ENCODE measurements around the gene OR2A12.
"Not testable (repeated sequence)": the region's sequence is repeated elsewhere in the genome, so short reads cannot be mapped to it uniquely, and the experiment has no call there.

Gene OR2A12

DNA sequence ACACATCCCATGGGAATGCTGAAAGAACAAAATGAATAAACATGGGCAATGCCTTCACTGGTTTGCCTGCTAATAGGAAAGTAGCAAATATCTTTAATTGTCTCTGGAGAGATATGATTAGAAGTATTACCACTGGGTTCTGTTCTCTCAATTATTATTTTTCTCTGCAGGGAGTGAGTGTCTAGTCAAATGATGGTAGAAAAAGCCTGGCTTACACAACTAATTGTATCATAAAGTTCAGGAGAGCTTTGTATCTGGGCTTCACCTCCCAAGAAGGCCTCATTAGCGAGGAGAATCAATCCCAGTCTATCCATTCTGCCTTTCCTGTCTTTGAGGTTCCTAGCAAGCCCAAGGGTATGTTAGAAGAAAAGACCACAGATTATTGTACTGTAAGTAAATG is 36.8 kb downstream of the OR2A12 start, which contains the start of gene OR2A14:
Gene OR2A14 (plus strand): TSS at position 301 of the 400 bp plus-strand sequence. CDS start 5,937 bp downstream, outside the sequence.
- no peak for DNase-seq

DNA sequence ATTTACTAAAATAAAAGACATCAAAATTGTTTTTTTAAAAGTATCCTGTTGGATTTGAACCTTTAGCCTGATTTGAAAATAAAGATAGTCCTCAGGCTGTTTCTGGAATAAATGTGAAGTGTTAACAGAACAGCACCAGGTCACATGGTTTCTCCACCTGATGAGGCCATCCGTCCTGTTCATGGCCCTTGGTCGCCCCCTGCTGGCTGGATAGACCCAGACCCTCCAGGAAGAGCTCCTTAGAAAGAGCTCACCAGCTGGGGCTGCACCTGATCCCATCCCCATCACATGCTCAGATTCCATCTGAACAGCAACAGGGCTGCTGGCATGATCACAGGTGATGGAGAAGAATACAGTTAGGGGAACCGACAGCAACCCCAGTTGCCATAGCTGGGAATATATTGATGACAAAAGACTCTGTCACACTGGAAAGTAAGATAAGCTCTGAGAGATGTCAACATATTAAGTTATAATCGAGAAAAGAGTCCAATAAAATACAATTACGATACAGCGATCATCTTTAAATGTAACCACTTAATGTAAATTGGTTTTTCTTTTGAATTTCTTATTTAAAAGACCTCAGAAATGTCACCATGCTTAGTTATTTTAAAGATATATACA is 41.7 kb downstream of the OR2A12 start:
- DNase-seq: peak; percentile 79 to 94

DNA sequence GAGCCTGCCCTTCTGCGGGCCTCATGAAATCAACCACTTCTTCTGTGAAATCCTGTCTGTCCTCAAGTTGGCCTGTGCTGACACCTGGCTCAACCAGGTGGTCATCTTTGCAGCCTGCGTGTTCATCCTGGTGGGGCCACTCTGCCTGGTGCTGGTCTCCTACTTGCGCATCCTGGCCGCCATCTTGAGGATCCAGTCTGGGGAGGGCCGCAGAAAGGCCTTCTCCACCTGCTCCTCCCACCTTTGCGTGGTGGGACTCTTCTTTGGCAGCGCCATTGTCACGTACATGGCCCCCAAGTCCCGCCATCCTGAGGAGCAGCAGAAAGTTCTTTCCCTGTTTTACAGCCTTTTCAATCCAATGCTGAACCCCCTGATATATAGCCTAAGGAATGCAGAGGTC is 43.5 kb downstream of the OR2A12 start:
- DNase-seq: not testable (repeated sequence)

DNA sequence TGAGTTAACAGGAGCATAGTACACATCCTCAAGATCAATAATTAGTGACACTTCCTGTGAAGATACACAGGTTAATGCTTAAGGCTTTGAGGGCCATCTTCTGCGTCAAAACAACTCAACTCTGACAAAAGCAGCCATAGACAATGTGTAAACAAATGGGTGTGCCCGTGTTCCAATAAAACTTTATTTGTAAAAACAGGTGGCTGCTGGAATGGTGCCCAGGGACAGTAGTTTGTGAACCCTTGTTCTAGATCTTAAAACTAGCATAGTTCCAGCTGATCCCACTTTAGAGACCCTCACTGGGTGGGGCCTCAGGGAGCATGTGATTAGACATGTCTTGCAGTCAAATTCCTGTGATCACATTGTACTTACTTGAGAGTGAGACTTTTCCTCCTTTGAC is 44.7 kb downstream of the OR2A12 start:
- no peak for DNase-seq

DNA sequence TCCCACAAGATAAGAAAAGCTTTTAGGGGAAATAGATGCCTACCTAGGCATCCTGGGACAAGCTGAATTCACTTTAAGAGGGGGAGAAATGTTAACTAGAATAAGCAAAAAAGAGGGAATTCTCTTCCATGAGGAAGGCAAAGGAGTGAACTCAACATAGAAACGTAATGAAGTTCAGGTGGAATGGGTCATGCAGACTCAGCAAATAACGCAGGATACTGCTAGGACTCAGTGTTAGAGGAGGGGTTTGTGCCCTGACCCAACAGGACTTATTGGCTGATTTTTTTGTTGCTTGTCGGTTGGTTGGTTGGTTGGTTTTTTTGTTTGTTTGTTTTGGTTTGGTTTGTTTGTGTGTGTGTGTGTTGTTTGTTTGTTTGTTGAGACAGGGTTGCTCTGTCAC is 46.2 kb downstream of the OR2A12 start:
- DNase-seq: no peak

DNA sequence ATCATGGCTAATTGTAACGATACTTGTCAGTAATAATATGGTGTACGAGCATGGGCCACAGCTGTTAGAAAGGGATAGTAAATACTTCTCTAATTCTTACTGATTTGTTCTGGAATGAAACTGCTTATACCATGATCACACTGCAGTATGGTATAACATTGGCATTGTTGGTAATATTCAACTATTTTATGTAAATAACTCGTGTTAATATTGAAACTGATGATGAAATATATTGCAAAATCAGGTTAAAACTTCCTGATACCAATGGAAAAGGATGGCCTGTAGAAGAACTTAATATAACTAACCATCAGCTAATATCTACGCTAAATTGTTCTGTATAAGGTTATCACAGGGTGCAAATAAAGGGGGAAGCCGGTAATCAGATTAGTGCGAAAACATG is 47.2 kb downstream of the OR2A12 start:
- DNase-seq: no peak

DNA sequence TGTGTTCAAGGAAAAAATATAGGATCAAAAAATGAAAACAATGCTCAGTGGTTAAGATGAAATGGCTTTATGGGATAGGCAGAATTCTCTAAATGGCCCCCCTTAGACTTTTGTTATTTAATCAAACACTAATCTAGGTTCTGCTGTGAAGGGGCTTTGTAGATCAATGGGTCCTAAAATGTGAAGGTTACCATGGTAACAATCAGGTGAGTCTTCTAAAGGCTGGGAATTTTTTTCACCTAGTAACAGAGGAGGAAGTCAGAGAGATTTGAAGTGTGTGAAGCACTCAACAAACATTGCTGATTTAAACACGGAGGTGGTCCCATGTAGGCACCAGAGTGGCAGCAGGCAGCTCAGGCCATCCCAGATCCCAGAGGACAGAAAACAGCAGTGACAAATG is 48.0 kb downstream of the OR2A12 start:
- DNase-seq: no peak

DNA sequence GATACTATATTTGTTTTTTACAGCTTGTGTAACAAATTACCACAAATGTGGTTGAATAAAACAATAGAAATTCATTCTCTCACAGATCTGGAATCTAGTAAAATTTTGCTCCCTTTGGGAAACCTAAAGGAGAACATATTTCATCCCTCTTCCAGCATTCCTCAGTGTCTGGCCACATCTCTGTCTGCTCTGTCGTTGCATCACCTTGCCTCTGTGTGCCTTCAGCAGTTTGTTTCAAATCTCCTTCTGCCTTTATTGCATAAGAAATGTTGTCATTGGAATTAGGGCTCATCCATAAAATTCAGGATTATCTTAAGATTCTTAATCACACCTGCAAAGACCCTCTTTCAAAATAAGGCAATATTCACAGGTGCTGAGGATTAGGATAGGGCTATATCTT is 51.4 kb downstream of the OR2A12 start:
- no peak for DNase-seq

DNA sequence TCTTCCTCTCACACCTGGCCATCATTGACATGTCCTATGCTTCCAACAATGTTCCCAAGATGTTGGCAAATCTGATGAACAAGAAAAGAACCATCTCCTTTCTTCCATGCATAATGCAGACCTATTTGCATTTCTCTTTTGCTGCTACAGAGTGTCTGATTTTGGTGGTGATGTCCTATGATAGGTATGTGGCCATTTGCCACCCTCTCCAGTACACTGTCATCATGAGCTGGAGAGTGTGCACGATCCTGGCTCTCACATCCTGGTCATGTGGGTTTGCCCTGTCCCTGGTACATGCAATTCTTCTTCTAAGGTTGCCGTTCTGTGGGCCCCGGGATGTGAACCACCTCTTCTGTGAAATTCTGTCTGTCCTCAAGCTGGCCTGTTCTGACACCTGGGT is 56.1 kb downstream of the OR2A12 start:
- DNase-seq: no peak

DNA sequence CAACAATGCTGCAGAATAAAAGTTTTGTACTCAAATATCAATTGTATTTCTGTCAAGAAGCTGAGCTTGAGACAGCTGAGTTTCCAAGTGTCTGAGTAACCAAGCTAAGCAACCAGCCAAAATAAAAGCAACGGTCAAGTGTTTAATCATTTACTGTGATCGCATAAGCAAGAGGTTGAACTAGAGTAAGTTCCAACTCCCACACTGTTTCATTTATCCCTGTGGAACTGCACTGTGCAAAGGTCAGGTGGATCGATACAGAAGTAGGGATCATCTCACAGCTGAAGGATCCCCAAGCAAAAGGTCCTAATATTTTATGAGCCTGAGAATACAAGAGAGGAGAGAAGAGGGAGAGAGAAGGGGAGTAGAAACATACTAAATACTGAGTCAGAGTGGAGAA is 58.3 kb downstream of the OR2A12 start:
- DNase-seq: no peak

DNA sequence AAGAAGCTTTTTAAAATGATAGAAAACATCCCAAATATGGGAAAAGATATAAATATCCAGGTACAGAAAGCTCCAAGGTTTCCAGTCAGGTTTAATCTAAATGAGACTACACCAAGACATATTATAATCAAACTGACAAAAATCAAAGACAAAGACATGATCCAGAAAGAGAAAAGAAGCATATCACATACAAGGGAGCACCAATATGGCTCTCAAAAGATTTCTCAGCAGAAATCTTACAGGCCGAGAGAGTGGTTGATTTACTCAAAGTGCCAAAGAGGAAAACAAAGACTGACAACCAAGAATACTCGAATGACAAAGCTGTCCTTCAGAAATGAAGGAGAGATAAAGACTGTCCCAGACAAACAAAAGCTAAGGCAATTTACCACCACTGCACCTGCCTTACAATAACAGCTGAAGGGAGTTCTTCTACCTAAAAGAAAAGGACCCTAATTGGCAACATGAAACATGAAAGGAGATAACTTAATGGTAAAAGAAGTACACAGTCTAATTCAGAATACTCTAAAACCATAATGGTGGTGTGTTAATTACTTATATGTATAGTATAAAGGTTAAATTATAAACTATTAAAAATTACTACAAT is 62.2 kb downstream of the OR2A12 start:
- no peak for DNase-seq

Measured in NCI-H526 (cell line).